Gastrocnemius medialis (tissue), 4 donors: Measurements from ENCODE around the gene NCOR1.

Experiments used
- POLR2A ChIP-seq, 2 donors: fragments of 450-650 bp; IDR thresholded peaks; one replicate each; pipeline ENCODE4 v1.6.1; 2017; ENCODE audit warnings: antibody characterized with exemption in 2 of 2, mild to moderate bottlenecking in 2 of 2, moderate library complexity in 2 of 2
- TF ChIP-seq, protein P1 (sequence below), 5 experiments: fragments of 450-650 bp in 3 of 5; fragments of 200-600 bp in 2 of 5; sonication (generic) in 2 of 5; IDR thresholded peaks in 4 of 5; conservative IDR thresholded peaks in 1 of 5; 1 replicate in 4 of 5; 2 replicates in 1 of 5; pipeline ENCODE4 v1.5.1; 2016 to 2019; ENCODE audit warnings: antibody characterized with exemption in 5 of 5, mild to moderate bottlenecking in 3 of 5, moderate library complexity in 3 of 5

DNA sequence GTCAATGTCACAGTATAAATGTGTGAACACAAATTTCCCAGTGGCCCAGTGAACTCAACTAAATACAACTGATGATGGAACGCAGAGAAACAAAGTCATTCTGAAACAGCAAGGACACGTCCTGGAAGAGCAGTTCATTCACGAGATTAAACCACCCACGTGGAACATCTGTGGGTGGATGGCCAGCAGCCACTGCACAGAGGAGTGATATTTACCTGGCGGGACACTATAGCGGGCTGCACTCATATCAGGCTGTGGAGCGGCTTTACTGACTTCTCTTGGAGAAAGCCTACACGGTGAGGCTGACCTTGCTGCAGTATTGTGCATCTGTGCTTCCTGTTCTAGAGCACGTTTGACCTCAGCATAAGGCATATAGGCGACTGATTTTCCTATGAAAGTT lies 128.4 kb downstream of the NCOR1 start:
- TF ChIP-seq, protein P1, sequence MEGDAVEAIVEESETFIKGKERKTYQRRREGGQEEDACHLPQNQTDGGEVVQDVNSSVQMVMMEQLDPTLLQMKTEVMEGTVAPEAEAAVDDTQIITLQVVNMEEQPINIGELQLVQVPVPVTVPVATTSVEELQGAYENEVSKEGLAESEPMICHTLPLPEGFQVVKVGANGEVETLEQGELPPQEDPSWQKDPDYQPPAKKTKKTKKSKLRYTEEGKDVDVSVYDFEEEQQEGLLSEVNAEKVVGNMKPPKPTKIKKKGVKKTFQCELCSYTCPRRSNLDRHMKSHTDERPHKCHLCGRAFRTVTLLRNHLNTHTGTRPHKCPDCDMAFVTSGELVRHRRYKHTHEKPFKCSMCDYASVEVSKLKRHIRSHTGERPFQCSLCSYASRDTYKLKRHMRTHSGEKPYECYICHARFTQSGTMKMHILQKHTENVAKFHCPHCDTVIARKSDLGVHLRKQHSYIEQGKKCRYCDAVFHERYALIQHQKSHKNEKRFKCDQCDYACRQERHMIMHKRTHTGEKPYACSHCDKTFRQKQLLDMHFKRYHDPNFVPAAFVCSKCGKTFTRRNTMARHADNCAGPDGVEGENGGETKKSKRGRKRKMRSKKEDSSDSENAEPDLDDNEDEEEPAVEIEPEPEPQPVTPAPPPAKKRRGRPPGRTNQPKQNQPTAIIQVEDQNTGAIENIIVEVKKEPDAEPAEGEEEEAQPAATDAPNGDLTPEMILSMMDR (IDR thresholded peaks at IDR 0.05 in 4 of 5, conservative IDR thresholded peaks at IDR 0.05 in 1 of 5), result no peak
- no peak for TF ChIP-seq POLR2A (IDR thresholded peaks at IDR 0.05)
